CD4-positive, CD25-positive, alpha-beta regulatory T cell (primary cell): Measurements from ENCODE around the gene KCTD1. TPM values are rescaled to one million over a fixed set of nuclear protein-coding genes. Genes with fewer than 3 reads are reported as not detected.
A peak's percentile ranks its signal among the peaks of the same experiment; 100 is the strongest.

Source experiments
- ATAC-seq, 2 donors: fragments of 150-1000 bp; cut with Tn5 transposase; one replicate each; pipeline ENCODE4 v1.10.0; 2021; ENCODE audit warnings: low read depth in 2 of 2, moderate number of reproducible peaks in 2 of 2, moderate library complexity in 1 of 2
- DNase-seq, 3 donors: peaks; one replicate each; pipeline versions ENCODE4 v3.0.0 to v3.0.0-alpha.2; 2012 to 2022; ENCODE audit warnings: mixed read lengths in 1 of 3
- H3K27ac ChIP-seq: one replicate; pipeline ENCODE4 v1.7.0; 2013; ENCODE audit warnings: mild to moderate bottlenecking, low read length; ENCODE audit not compliant: insufficient read depth, poor library complexity, severe bottlenecking
- H3K27me3 ChIP-seq: one replicate; pipeline ENCODE4 v1.7.0; 2013; ENCODE audit warnings: low read length; ENCODE audit not compliant: control insufficient read depth, insufficient read depth
- H3K36me3 ChIP-seq: one replicate; pipeline ENCODE4 v1.7.0; 2013; ENCODE audit warnings: mild to moderate bottlenecking, low read length, moderate library complexity; ENCODE audit not compliant: control insufficient read depth, insufficient read depth
- H3K4me1 ChIP-seq: 2 replicates; pipeline ENCODE4 v1.7.0; 2013; ENCODE audit warnings: mild to moderate bottlenecking, low read length; ENCODE audit not compliant: insufficient read depth, control insufficient read depth, poor library complexity, severe bottlenecking
- H3K4me3 ChIP-seq: one replicate; pipeline ENCODE4 v1.7.0; 2013; ENCODE audit warnings: low read depth, mild to moderate bottlenecking, low read length, moderate library complexity
- H3K9me3 ChIP-seq, 2 experiments: 1 replicate in 1 of 2; 2 replicates in 1 of 2; pipeline ENCODE4 v1.7.0; 2013; ENCODE audit warnings: low read length in 2 of 2, mild to moderate bottlenecking in 1 of 2, moderate library complexity in 1 of 2; ENCODE audit not compliant: control insufficient read depth in 2 of 2
- H3K27ac Mint-ChIP-seq, 3 donors: one replicate each; pipeline ENCODE4 v1.8.0; 2020 to 2022; ENCODE audit warnings: mild to moderate bottlenecking in 3 of 3, mixed read lengths in 3 of 3, moderate library complexity in 2 of 3
- H3K27me3 Mint-ChIP-seq: one replicate; pipeline ENCODE4 v1.8.0; 2022; ENCODE audit warnings: mild to moderate bottlenecking, mixed read lengths
- H3K36me3 Mint-ChIP-seq: one replicate; pipeline ENCODE4 v1.8.0; 2020; ENCODE audit warnings: mixed read lengths
- H3K4me1 Mint-ChIP-seq, 4 donors: one replicate each; pipeline ENCODE4 v1.8.0; 2020 to 2022; ENCODE audit warnings: mixed read lengths in 4 of 4, mild to moderate bottlenecking in 1 of 4
- H3K4me3 Mint-ChIP-seq, 4 donors: one replicate each; pipeline ENCODE4 v1.8.0; 2020 to 2022; ENCODE audit warnings: mild to moderate bottlenecking in 4 of 4, mixed read lengths in 4 of 4, moderate library complexity in 3 of 4
- H3K9me3 Mint-ChIP-seq, 7 donors: one replicate each; pipeline ENCODE4 v1.8.0; 2020 to 2022; ENCODE audit warnings: mixed read lengths in 7 of 7, mild to moderate bottlenecking in 3 of 7, moderate library complexity in 2 of 7
- polyA plus RNA-seq, 4 donors: library from polyadenylated mRNA; unstranded; fragments of 300-500 nt; fragmentation: Illumina TruSeq; gene quantifications; one replicate each; pipeline ENCODE4 v1.2.3, GENCODE V29; 2021
- total RNA-seq: library from RNA; stranded (reverse); gene quantifications from one replicate; pipeline ENCODE4 v1.2.3, GENCODE V29; 2022

The KCTD1 gene
- total and polyA plus RNA-seq, 5 donors from 2014 or later: 0.14 to 2.0 (median 0.26) TPM; not detected in 2

DNA sequence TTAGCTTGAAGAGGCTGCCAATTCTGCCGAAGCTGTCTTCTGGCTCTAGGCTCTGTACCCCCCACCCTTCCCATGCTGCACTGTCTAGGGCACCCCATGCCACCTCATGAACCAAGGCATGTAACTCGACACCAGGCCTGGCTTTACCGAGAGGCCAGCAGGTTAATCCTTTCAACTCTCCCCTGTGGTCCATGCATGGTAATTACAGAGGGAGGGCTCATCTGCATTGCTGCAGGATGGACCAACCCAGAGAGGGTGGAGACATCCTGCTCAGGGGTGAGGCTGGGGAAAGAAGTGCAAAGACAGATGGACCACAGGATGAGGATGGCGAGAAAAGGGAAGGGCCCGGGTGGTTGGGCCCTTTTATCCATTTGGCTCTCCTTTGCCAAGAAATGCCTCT lies 65.8 kb downstream of the KCTD1 start:
- Histone ChIP-seq H3K4me1 (no peaks in the 10 kb centered on the region), H3K4me3 (no peak overlapping the region), H3K27me3 (no peaks in the 10 kb centered on the region), H3K36me3 (no peaks in the 10 kb centered on the region), H3K27ac (no peak overlapping the region), H3K9me3 (no peaks in the 10 kb centered on the region)
- H3K4me1 Mint-ChIP-seq: no peaks in the 10 kb centered on the region
- no peaks in the 10 kb centered on the region for H3K27me3 Mint-ChIP-seq
- DNase-seq: no peak
- no peak overlapping the region for H3K27ac Mint-ChIP-seq
- H3K36me3 Mint-ChIP-seq: peaks cover 4% of the 10 kb centered on the region
- ATAC-seq: no peak
- no peaks in the 10 kb centered on the region for H3K9me3 Mint-ChIP-seq
- H3K4me3 Mint-ChIP-seq: no peak overlapping the region

DNA sequence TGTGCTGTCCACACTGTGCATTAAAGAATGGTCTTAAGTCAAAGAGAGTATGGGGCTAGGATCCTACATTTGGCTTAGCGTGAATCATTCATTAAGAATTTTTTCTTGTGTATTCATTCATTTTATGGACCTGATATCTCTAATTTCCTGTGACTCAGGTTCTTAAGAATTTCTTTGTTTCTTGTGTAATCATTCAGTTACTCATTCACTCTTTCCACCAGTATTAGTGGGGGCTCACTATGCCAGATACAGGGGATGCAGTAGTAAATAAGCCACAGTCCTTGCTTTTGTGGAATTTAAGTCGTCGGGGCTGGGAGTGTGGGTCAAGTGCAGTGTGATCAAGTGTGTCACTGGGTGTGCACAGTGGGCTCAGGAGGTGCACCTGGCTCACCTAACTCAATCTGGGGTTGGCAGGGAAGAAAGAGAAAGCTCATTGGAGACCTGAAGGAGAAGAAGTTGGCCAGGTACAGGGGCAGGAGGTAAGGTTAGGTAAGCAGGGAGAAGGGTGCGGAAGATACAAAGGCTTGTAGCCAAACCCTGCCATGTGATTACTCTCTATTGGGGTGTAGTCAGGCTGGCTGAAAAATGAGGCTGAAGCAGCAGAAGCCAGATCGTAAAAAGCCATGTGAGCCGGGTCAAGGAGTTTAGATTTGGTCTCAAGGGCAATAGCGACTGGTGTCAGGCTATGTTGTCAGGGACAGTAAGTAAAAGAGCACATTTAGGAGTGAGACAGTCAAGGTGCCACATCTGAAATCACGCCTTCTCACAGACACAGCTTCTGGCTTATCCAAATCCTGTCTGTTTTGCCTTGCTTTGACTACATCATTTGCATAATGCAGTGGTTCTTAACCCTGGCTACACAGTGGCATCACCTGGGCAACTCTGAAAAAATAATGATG lies 67.2 kb downstream of the KCTD1 start:
- Mint-ChIP-seq H3K4me1 (no peaks in the 10 kb centered on the region), H3K9me3 (no peaks in the 10 kb centered on the region), H3K27ac (peak overlapping the region in 1 of 3 donors; percentile 5), H3K4me3 (no peak overlapping the region), H3K27me3 (no peaks in the 10 kb centered on the region), H3K36me3 (peaks cover 4% of the 10 kb centered on the region)
- Histone ChIP-seq H3K9me3 (no peaks in the 10 kb centered on the region), H3K36me3 (no peaks in the 10 kb centered on the region), H3K4me1 (no peaks in the 10 kb centered on the region), H3K27me3 (no peaks in the 10 kb centered on the region), H3K4me3 (no peak overlapping the region), H3K27ac (no peak overlapping the region)
- no peak for ATAC-seq
- DNase-seq: no peak

DNA sequence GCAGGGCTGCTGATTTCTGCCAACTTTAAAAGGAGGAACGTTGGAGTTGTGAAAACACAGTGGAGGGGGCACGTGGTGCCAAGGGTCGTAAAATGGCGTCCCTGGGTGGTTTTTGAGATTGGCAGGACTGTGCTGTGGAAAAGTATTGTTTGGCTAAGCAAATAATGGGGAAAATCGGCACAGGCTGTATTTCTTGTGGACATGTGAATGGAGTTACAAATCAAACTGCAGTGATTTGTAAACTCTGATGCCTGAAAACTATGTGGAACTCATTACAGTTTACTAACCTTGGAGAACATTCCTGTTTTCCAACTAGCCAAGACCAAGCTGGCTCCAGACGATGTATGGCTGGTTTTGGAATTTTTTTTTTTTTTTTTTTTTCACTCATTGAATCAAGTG lies 68.7 kb downstream of the KCTD1 start:
- H3K27ac ChIP-seq: no peak overlapping the region
- Mint-ChIP-seq H3K27me3 (no peaks in the 10 kb centered on the region), H3K4me1 (no peaks in the 10 kb centered on the region), H3K36me3 (peaks cover 4% of the 10 kb centered on the region), H3K27ac (no peak overlapping the region), H3K4me3 (no peak overlapping the region), H3K9me3 (no peaks in the 10 kb centered on the region)
- H3K4me3 ChIP-seq: no peak overlapping the region
- ATAC-seq (no peak), DNase-seq (no peak)
- H3K4me1 ChIP-seq: no peaks in the 10 kb centered on the region
- H3K36me3 ChIP-seq: no peaks in the 10 kb centered on the region
- no peaks in the 10 kb centered on the region for H3K27me3 ChIP-seq
- no peaks in the 10 kb centered on the region for H3K9me3 ChIP-seq

DNA sequence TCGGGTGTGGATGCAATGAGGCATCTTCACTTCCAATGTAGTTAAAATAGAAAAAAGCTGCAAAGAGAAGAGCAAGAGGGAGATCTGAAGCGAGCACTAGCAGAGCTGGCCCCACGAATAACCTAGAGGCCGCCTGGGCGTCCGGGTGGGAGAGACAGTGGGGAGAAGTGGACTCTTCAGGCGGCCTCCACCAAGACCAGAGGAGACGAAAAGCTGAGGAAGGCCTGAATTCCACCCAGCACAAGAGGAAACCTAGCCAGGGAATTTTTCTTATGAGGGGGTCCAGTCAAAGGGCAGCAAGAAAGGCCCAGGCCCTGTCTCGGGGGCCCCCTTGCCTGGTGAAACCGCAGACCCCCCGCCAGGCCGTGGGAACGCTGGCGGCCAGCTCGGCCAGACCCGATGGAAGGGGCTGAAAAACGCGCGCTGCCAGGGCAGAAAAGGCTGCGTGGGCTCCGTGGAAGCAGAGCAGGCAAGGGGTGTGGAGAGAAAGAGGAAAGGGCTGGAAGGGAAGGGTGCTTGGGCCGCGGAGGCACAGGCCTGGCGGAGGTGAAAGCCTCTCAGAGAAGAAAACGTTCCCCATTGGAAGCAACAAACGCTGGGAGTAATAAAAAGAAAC lies 69.2 kb downstream of the KCTD1 start:
- H3K36me3 ChIP-seq: no peaks in the 10 kb centered on the region
- peaks cover 4% of the 10 kb centered on the region for H3K36me3 Mint-ChIP-seq
- no peaks in the 10 kb centered on the region for H3K4me1 ChIP-seq
- H3K27me3 Mint-ChIP-seq: no peaks in the 10 kb centered on the region
- DNase-seq (no peak), ATAC-seq (no peak)
- H3K4me1 Mint-ChIP-seq: no peaks in the 10 kb centered on the region
- no peak overlapping the region for H3K4me3 Mint-ChIP-seq
- H3K9me3 Mint-ChIP-seq: no peaks in the 10 kb centered on the region
- H3K27me3 ChIP-seq: no peaks in the 10 kb centered on the region
- no peaks in the 10 kb centered on the region for H3K9me3 ChIP-seq
- H3K27ac ChIP-seq: no peak overlapping the region
- no peak overlapping the region for H3K27ac Mint-ChIP-seq
- no peak overlapping the region for H3K4me3 ChIP-seq

DNA sequence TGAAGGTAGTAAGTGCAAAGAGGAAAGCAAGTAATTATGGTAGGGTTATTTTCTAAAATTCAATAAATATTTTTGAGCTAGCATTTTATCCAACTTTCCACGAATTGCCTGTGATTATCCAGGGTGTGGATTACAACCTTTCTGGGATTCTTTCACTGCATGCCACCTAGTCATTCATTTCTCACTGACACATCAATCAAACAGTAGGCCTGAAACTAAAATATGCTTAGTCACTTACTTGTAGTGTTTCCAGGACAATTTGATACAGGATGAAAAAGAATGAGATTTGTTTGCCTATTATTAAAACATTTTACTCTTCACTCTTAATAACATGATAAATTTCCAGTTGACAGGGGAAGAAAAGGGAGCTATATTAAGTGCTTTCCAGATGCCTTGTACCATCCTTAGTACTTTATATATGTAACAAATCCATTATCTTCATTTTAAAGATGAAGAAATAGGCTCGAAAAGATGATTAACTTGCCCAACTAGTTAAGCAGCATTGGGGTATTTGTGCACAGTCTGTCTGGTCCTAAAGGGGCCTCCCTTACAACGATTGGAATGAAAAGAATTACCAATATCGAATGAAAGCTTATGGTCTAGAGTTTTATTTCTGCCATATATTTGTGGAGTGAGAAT lies 70.4 kb downstream of the KCTD1 start:
- H3K27ac ChIP-seq: no peak overlapping the region
- H3K9me3 ChIP-seq: no peaks in the 10 kb centered on the region
- DNase-seq (no peak), ATAC-seq (no peak)
- Mint-ChIP-seq H3K9me3 (no peaks in the 10 kb centered on the region), H3K36me3 (peaks cover 4% of the 10 kb centered on the region), H3K4me1 (no peaks in the 10 kb centered on the region), H3K4me3 (no peak overlapping the region), H3K27ac (no peak overlapping the region), H3K27me3 (no peaks in the 10 kb centered on the region)
- H3K27me3 ChIP-seq: no peaks in the 10 kb centered on the region
- H3K4me3 ChIP-seq: no peak overlapping the region
- H3K4me1 ChIP-seq: no peaks in the 10 kb centered on the region
- H3K36me3 ChIP-seq: no peaks in the 10 kb centered on the region

DNA sequence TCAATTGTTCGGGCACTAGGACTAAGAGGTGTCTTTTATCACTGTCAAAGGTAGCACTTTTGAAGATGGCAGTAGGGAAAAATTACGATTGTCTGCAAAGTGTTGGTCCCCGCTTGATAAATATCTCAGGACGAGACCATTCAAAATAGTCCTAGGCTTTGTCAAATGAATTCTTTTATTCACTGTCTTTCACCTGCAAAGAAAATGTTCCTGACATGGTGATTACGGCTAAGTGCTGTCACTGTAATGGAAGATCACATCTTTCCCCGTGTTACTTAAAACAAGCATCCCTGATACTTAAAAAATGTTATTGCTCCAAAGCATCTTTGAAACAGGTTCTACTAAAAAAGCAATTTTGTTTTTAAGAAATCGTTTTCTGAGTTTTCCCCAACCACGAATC lies 71.7 kb downstream of the KCTD1 start:
- no peak for ATAC-seq
- Mint-ChIP-seq H3K27ac (no peak overlapping the region), H3K4me1 (no peaks in the 10 kb centered on the region), H3K27me3 (no peaks in the 10 kb centered on the region), H3K9me3 (no peaks in the 10 kb centered on the region), H3K4me3 (no peak overlapping the region), H3K36me3 (peaks cover 4% of the 10 kb centered on the region)
- H3K27me3 ChIP-seq: no peaks in the 10 kb centered on the region
- H3K36me3 ChIP-seq: no peaks in the 10 kb centered on the region
- no peak for DNase-seq
- H3K4me3 ChIP-seq: no peak overlapping the region
- no peaks in the 10 kb centered on the region for H3K9me3 ChIP-seq
- H3K27ac ChIP-seq: no peak overlapping the region
- no peaks in the 10 kb centered on the region for H3K4me1 ChIP-seq

DNA sequence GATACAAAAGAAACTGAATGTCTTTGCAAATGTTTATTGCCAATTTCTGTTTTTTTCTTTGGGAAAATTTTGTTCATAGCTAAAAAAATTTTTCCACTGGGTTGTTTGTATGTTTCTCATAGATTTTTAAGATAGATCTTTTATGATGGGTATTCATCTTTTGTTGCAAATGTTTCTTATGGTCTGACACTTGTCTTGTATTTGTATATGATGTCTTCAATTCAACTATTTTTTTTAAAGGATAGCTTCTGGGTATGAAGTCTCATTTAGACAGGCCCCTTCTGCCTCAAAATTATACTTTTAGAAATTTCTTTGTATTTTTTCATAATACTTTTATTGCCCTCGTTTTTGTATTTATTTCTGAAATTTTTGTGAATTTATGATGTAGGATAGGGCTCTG lies 73.8 kb downstream of the KCTD1 start:
- no peak for ATAC-seq
- H3K27ac Mint-ChIP-seq: no peak overlapping the region
- Histone ChIP-seq H3K36me3 (no peaks in the 10 kb centered on the region), H3K27me3 (no peaks in the 10 kb centered on the region), H3K4me1 (no peaks in the 10 kb centered on the region), H3K4me3 (no peak overlapping the region), H3K27ac (no peak overlapping the region), H3K9me3 (no peaks in the 10 kb centered on the region)
- DNase-seq: no peak
- no peaks in the 10 kb centered on the region for H3K4me1 Mint-ChIP-seq
- no peaks in the 10 kb centered on the region for H3K27me3 Mint-ChIP-seq
- H3K36me3 Mint-ChIP-seq: peaks cover 4% of the 10 kb centered on the region
- H3K9me3 Mint-ChIP-seq: no peaks in the 10 kb centered on the region
- H3K4me3 Mint-ChIP-seq: no peak overlapping the region
